ENCODE data around the gene GOLIM4.

GOLIM4 gene

DNA sequence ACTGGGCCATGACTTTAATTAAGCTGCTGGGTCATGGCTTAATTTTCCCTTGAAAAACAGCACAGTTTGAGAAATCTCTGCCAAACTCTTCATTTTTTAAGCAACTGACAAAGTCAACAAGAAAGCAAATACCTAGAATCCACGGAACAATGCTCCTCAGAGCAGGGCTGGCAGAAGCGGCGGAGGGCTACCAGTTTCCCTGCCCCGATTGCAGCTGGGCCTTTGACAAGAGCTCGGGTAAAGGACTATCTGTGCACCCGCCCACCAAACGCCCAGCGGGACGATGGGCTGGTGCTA is 1.2 kb downstream of the GOLIM4 start:
- TF ChIP-seq, protein P1, sequence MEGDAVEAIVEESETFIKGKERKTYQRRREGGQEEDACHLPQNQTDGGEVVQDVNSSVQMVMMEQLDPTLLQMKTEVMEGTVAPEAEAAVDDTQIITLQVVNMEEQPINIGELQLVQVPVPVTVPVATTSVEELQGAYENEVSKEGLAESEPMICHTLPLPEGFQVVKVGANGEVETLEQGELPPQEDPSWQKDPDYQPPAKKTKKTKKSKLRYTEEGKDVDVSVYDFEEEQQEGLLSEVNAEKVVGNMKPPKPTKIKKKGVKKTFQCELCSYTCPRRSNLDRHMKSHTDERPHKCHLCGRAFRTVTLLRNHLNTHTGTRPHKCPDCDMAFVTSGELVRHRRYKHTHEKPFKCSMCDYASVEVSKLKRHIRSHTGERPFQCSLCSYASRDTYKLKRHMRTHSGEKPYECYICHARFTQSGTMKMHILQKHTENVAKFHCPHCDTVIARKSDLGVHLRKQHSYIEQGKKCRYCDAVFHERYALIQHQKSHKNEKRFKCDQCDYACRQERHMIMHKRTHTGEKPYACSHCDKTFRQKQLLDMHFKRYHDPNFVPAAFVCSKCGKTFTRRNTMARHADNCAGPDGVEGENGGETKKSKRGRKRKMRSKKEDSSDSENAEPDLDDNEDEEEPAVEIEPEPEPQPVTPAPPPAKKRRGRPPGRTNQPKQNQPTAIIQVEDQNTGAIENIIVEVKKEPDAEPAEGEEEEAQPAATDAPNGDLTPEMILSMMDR (IDR thresholded peaks at IDR 0.05; ENCODE audit: insufficient read depth, low read length, poor library complexity, severe bottlenecking) = no peak
- H3K36me3 ChIP-seq (ENCODE audit: control insufficient read depth, insufficient read depth, low read length) = no peaks in the 10 kb centered on the region
- no peak for DNase-seq (ENCODE audit: extremely low read depth, insufficient read length)
- H3K4me3 ChIP-seq (replicated peaks; ENCODE audit: low read depth, low read length) = peak overlapping the region; percentile 90
- H3K27me3 ChIP-seq (replicated peaks; ENCODE audit: control insufficient read depth, insufficient read depth, low read length) = no peaks in the 10 kb centered on the region

DNA sequence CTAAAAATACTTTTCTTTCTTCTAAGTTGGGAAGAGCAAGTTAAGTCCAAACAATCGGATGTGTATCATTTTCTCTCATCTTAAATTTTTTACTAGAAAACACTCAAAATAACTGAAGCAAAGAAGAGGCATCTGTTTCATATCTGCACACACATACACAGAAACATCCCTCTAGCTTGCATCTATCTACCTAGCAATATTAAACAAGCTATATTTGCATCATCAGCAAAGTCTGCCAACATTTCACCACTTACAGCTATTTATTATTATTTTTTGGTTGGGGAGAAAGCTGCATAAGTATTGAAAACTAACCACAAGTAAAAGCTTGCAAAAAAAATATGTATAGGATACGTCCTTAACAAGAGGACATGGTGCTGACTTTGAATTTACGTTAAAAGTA is 1.9 kb downstream of the GOLIM4 start:
- H3K27me3 ChIP-seq (replicated peaks; ENCODE audit: control insufficient read depth, insufficient read depth, low read length) = no peaks in the 10 kb centered on the region
- TF ChIP-seq, protein P1 (IDR thresholded peaks at IDR 0.05; ENCODE audit: insufficient read depth, low read length, poor library complexity, severe bottlenecking) = no peak
- H3K36me3 ChIP-seq (ENCODE audit: control insufficient read depth, insufficient read depth, low read length) = no peaks in the 10 kb centered on the region
- no peak for DNase-seq (ENCODE audit: extremely low read depth, insufficient read length)
- peak overlapping the region; percentile 90 for H3K4me3 ChIP-seq (replicated peaks; ENCODE audit: low read depth, low read length)

DNA sequence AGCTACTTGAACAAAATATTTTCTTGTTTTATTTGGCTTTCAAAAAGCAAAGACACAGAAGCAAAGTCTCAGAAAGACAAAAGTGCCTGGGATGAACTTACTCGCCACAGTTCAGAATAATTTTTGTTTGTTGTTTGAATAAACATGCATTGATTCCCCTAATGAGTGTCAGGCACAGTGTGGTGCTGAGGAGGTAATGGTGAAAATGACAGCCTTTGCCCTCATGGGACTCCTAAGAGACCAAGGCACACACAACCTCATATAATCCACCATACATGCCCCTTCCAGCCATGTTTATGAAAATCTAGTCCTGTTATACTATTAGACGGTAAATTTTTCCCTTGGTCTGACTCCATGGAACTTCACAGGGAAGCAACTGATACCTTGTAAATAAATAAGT is 2.5 kb downstream of the GOLIM4 start:
- TF ChIP-seq, protein P1 (IDR thresholded peaks at IDR 0.05; ENCODE audit: insufficient read depth, low read length, poor library complexity, severe bottlenecking) = no peak
- no peak for DNase-seq (ENCODE audit: extremely low read depth, insufficient read length)
- H3K27me3 ChIP-seq (replicated peaks; ENCODE audit: control insufficient read depth, insufficient read depth, low read length) = no peaks in the 10 kb centered on the region
- H3K4me3 ChIP-seq (replicated peaks; ENCODE audit: low read depth, low read length) = peak overlapping the region; percentile 90
- H3K36me3 ChIP-seq (ENCODE audit: control insufficient read depth, insufficient read depth, low read length) = no peaks in the 10 kb centered on the region

DNA sequence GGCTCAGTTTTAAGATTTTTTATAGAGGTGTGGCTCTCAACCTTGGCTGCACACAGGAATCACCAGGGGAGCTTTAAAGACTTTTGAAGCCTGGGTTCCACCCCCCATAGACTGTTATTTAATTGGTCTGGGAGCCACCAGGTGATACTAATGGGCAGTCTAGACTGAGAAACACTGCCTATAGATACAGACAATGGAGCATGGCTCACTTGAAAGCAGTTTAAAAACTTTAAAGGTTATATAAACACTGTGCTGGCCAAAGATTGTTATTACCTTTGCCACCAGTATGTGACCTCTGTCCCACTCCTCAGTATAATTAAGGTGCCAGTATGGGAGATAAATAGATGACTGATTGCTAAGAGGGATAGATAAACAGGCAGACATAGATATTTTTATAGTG is 3.8 kb downstream of the GOLIM4 start:
- TF ChIP-seq, protein P1 (IDR thresholded peaks at IDR 0.05; ENCODE audit: insufficient read depth, low read length, poor library complexity, severe bottlenecking) = no peak
- no peaks in the 10 kb centered on the region for H3K27me3 ChIP-seq (replicated peaks; ENCODE audit: control insufficient read depth, insufficient read depth, low read length)
- no peaks in the 10 kb centered on the region for H3K36me3 ChIP-seq (ENCODE audit: control insufficient read depth, insufficient read depth, low read length)
- no peak overlapping the region for H3K4me3 ChIP-seq (replicated peaks; ENCODE audit: low read depth, low read length)
- DNase-seq (ENCODE audit: extremely low read depth, insufficient read length) = no peak

DNA sequence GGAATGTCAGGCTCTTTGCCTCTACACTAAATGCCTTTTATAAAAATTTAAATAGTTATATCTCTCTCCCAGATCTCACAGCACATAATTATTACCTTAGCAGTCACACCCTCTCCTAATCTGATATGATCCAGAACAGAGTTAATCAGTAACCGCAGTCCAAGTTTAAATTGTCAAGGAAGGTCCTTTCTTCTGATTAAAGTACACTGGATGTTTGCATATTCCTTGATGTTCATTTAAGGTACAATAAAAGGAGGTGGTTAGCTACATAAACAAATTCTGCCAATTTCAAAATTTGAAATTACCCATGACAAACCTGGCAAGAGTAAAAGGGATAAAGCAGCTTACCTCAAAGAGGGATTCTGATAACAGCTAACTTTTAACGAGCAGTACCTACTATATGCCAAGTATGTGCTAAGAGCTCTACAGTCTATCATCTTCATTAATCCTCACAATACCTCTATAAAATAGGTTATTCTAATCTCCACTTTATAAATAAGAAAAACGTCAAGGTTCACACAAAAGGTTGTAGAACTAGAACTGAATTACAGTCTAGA is 4.3 kb downstream of the GOLIM4 start:
- DNase-seq (ENCODE audit: extremely low read depth, insufficient read length) = no peak
- TF ChIP-seq, protein P1 (IDR thresholded peaks at IDR 0.05; ENCODE audit: insufficient read depth, low read length, poor library complexity, severe bottlenecking) = no peak
- Histone ChIP-seq H3K27me3 (replicated peaks; ENCODE audit: control insufficient read depth, insufficient read depth, low read length) (no peaks in the 10 kb centered on the region), H3K4me3 (replicated peaks; ENCODE audit: low read depth, low read length) (no peak overlapping the region), H3K36me3 (ENCODE audit: control insufficient read depth, insufficient read depth, low read length) (no peaks in the 10 kb centered on the region)

All from GM06990 (cell line).